Fibroblast of the aortic adventitia (primary cell): Measurements from ENCODE around the gene FOXF1. TPM values are rescaled to one million over a fixed set of nuclear protein-coding genes. Genes with fewer than 3 reads are reported as not detected.

Experiments used
- DNase-seq: peaks from one replicate; pipeline ENCODE4 v3.0.0-alpha.2; 2010; ENCODE audit warnings: low read depth
- H3K4me3 ChIP-seq: 2 replicates; pipeline ENCODE4 v1.5.1; 2011; ENCODE audit warnings: low read depth, mild to moderate bottlenecking, control low read depth, low read length, moderate library complexity
- CTCF ChIP-seq: IDR thresholded peaks from 2 replicates; pipeline ENCODE4 v1.5.1; 2011; ENCODE audit warnings: mild to moderate bottlenecking, low read length, control low read depth, inconsistent platforms; ENCODE audit not compliant: insufficient read depth
- total RNA-seq: library from RNA; depleted of rRNA; stranded (reverse); fragments of >200 nt; gene quantifications from 2 replicates; pipeline ENCODE4 v1.2.3, GENCODE V29; 2012; ENCODE audit warnings: low replicate concordance

Gene FOXF1
- total RNA-seq, 1 donor: 3.0 TPM

GRCh38 chr16:86530251-86531190 is 20.2 kb downstream of the FOXF1 start:
- H3K4me3 ChIP-seq: no peak overlapping the region
- DNase-seq: no peak
- TF ChIP-seq CTCF: no peak

GRCh38 chr16:86531191-86531545 is 20.8 kb downstream of the FOXF1 start:
- no peak for TF ChIP-seq CTCF
- DNase-seq: peak; percentile 56
- H3K4me3 ChIP-seq: no peak overlapping the region

- no peak for DNase-seq
- H3K4me3 ChIP-seq: no peak overlapping the region
- TF ChIP-seq CTCF: no peak
These were observed 21.6 kb downstream of the FOXF1 start for GRCh38 chr16:86531641-86532525.

- no peak overlapping the region for H3K4me3 ChIP-seq
- no peak for TF ChIP-seq CTCF
- no peak for DNase-seq
These were observed 22.1 kb downstream of the FOXF1 start for GRCh38 chr16:86532526-86532815.

- TF ChIP-seq CTCF: no peak
- DNase-seq: no peak
- H3K4me3 ChIP-seq: no peak overlapping the region
These were observed 22.7 kb downstream of the FOXF1 start for GRCh38 chr16:86533076-86533475.

- no peak overlapping the region for H3K4me3 ChIP-seq
- TF ChIP-seq CTCF: no peak
- DNase-seq: no peak
These were observed 23.5 kb downstream of the FOXF1 start for GRCh38 chr16:86533767-86534351.
